Pancreas (tissue), 10 donors: ENCODE data around the gene FCRL2. TPM values are rescaled to one million over a fixed set of nuclear protein-coding genes. Genes with fewer than 3 reads are reported as not detected.

Experiments
- ATAC-seq, 4 donors: fragments of 200-7000 bp; cut with Tn5 transposase; one replicate each; pipeline versions ENCODE4 v1.8.0 to v1.9.1; 2020; ENCODE audit warnings: mild to moderate bottlenecking in 4 of 4, moderate library complexity in 4 of 4
- DNase-seq, 6 donors: peaks; one replicate each; pipeline ENCODE4 v3.0.0-alpha.2; 2020
- FAIRE-seq: peaks from 2 replicates; lab custom pipeline; 2012; peaks lifted over from hg19 to GRCh38; lab: Jason Lieb, UNC
- H3K27ac ChIP-seq, 4 donors: fragments of 200-600 bp; sonication (generic); 1 replicate in 3 of 4; 2 replicates in 1 of 4; pipeline versions ENCODE4 v1.5.0 to v1.8.0; 2020
- H3K27me3 ChIP-seq, 4 donors: fragments of 200-600 bp; one replicate each; pipeline ENCODE4 v1.8.0; 2021
- H3K36me3 ChIP-seq, 3 donors: fragments of 200-600 bp; sonication (generic) in 1 of 3; one replicate each; pipeline versions ENCODE4 v1.5.0 to v1.8.0; 2020 to 2021
- H3K4me1 ChIP-seq, 3 donors: fragments of 200-600 bp; one replicate each; pipeline ENCODE4 v1.8.0; 2021
- H3K4me3 ChIP-seq, 4 donors: fragments of 200-600 bp; sonication (generic) in 2 of 4; one replicate each; pipeline versions ENCODE4 v1.5.0 to v1.8.0; 2020 to 2021
- H3K9me3 ChIP-seq, 4 donors: fragments of 200-600 bp; one replicate each; pipeline ENCODE4 v1.8.0; 2021
- CTCF ChIP-seq, 4 donors: fragments of 200-600 bp; sonication (generic) in 3 of 4; IDR thresholded peaks; one replicate each; pipeline versions ENCODE4 v1.5.0 to v1.8.0; 2021; ENCODE audit warnings: antibody characterized with exemption in 4 of 4
- WGBS, 2 donors: extraction: QIAGEN DNeasy Blood & Tissue Kit; methylation state at CpG; one replicate each; pipeline ENCODE4 v1.1.7; 2013; 5-methylcytosine and 5-hydroxymethylcytosine counted together
- intact Hi-C, 3 donors: fragments of 100-400 bp; cut with DNase I; formaldehyde crosslinking; loops; one replicate each; pipeline versions ENCODE4 v1.11.1 to v1.14.2; 2022
- polyA plus RNA-seq, 2 donors: library from polyadenylated mRNA; stranded (reverse); fragments of 200-250 nt; gene quantifications; one replicate each; pipeline ENCODE4 v1.2.3, GENCODE V29; 2013
- total RNA-seq, 6 donors: library from RNA; stranded (reverse); fragmentation: NEBNext Ultra II Directional in 4 of 6; extraction: Animal tissue kit (Norgen Biotek cat#: 25700) in 4 of 6; gene quantifications; one replicate each; pipeline versions ENCODE4 v1.2.1 to v1.2.4, GENCODE V29; 2021 to 2023
- donor health status: healthy with polysubstance abuse.
- donor health status: DM: no; HTN: no; CAD: no; lungs with moderate emphysema.
- donor health status: DM: no; HTN: no; CAD: no.
- donor health status: control.
- donor health status: control.
- donor health status: Bipolar disorder and iron deficiency.
- donor health status: DM: yes; HTN: yes; CAD: no.
- donor health status: DM: no; HTN: no; CAD: no.
- donor health status: DM: no; HTN: no; CAD: no.
- donor health status: DM: yes; HTN: yes; CAD: no.

FCRL2 gene
- total and polyA plus RNA-seq, 8 donors = 0.07 TPM; not detected in 7

- TF ChIP-seq CTCF (IDR thresholded peaks at IDR 0.05) = no peak
- intact Hi-C loops = no loop called here
These were observed 74.6 kb downstream of the FCRL2 start for GRCh38 chr1:157702308-157702825.

DNA sequence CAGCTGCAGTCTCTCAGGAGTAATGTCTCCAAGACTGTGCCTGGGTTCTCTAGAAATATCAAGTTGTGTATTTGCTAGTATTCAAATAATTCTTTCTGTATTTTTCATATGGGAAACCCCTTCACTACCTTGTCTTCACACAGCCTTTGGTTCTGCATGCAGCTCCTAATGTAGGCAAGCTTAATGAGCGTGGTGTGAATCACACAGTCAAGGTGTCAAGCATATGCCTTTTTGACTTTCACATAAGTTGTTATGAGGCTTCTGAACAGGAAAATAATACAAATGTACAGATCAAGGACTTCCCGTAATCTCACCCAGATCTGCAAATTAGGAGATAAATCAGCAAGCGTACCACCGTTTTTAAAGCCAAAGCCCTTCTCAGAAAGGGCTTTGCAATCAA lies 76.2 kb downstream of the FCRL2 start, which contains the start of gene FCRL3:
Gene FCRL3 (minus strand): TSS at position 38 of the 400 bp plus-strand sequence. CDS start 280 bp downstream, outside the sequence.
- H3K27ac ChIP-seq = no peak within 1 kb of the TSS
- H3K9me3 ChIP-seq = no peaks in the 10 kb centered on the region
- TF ChIP-seq CTCF (IDR thresholded peaks at IDR 0.05) = no peak
- H3K4me3 ChIP-seq = no peak within 1 kb of the TSS
- intact Hi-C loops = no loop called here
- FAIRE-seq = no peak
- DNase-seq = no peak
- ATAC-seq = no peak
- 73 to 76% methylated on average over 4 of the region's 4 CpGs for WGBS, 2 donors
- no peaks in the 10 kb centered on the region for H3K27me3 ChIP-seq
- no peaks in the 10 kb centered on the region for H3K4me1 ChIP-seq
- no peaks in the 10 kb centered on the region for H3K36me3 ChIP-seq

More at GRCh38 chr1:157702308-157702825, 74.6 kb downstream of the FCRL2 start:
- no peaks in the 10 kb centered on the region for H3K4me1 ChIP-seq
- 58 to 74% methylated on average over 5 of the region's 5 CpGs for WGBS, 2 donors
- no peak overlapping the region for H3K27ac ChIP-seq
- H3K4me3 ChIP-seq = no peak overlapping the region
- H3K9me3 ChIP-seq = no peaks in the 10 kb centered on the region
- FAIRE-seq (no peak), DNase-seq (no peak), ATAC-seq (no peak)
- H3K27me3 ChIP-seq = no peaks in the 10 kb centered on the region
- no peaks in the 10 kb centered on the region for H3K36me3 ChIP-seq

- no peak for TF ChIP-seq CTCF (IDR thresholded peaks at IDR 0.05)
- 60% methylated on average over 5 of the region's 5 CpGs for WGBS, 2 donors
- DNase-seq (no peak), FAIRE-seq (no peak), ATAC-seq (no peak)
- Histone ChIP-seq H3K9me3 (no peaks in the 10 kb centered on the region), H3K4me3 (no peak overlapping the region), H3K27ac (no peak overlapping the region), H3K4me1 (no peaks in the 10 kb centered on the region), H3K27me3 (no peaks in the 10 kb centered on the region), H3K36me3 (no peaks in the 10 kb centered on the region)
- intact Hi-C loops = no loop called here
These were observed 76.6 kb downstream of the FCRL2 start for GRCh38 chr1:157700305-157700704.

- no peak for TF ChIP-seq CTCF (IDR thresholded peaks at IDR 0.05)
- intact Hi-C loops = loop anchor here in 1 of 3 donors (10.0 kb wide), 1 partner anchor 113 kb away; no protein-coding TSS in a partner anchor
- no peak overlapping the region for H3K4me3 ChIP-seq
- no peak for FAIRE-seq
- H3K27me3 ChIP-seq = no peaks in the 10 kb centered on the region
- no peaks in the 10 kb centered on the region for H3K36me3 ChIP-seq
- WGBS, 2 donors = 55 to 56% methylated on average over 4 of the region's 4 CpGs
- no peaks in the 10 kb centered on the region for H3K4me1 ChIP-seq
- no peak overlapping the region for H3K27ac ChIP-seq
- DNase-seq = no peak
- no peaks in the 10 kb centered on the region for H3K9me3 ChIP-seq
- ATAC-seq = no peak
These were observed 79.0 kb downstream of the FCRL2 start for GRCh38 chr1:157697781-157698569.
